Karpas-422 (cell line): Measurements from ENCODE around the gene PUM1. TPM values are rescaled to one million over a fixed set of nuclear protein-coding genes. Genes with fewer than 3 reads are reported as not detected.

Source experiments
- DNase-seq: peaks from one replicate; pipeline ENCODE4 v3.0.0-alpha.2; 2015
- H2AFZ ChIP-seq: fragments of 200-600 bp; sonication (generic); 2 replicates; pipeline ENCODE4 v1.6.1; 2014; ENCODE audit warnings: antibody characterized with exemption, low read length, mixed read lengths
- H3K27ac ChIP-seq: fragments of 200-600 bp; sonication (generic); 2 replicates; pipeline ENCODE4 v1.5.1; 2014; ENCODE audit warnings: mild to moderate bottlenecking, low read length, moderate library complexity
- H3K27me3 ChIP-seq: fragments of 200-600 bp; sonication (generic); 2 replicates; pipeline ENCODE4 v1.6.1; 2014; ENCODE audit warnings: low read length, mixed read lengths
- H3K36me3 ChIP-seq: fragments of 200-600 bp; sonication (generic); 2 replicates; pipeline ENCODE4 v1.6.1; 2014; ENCODE audit warnings: low read length, mixed read lengths; ENCODE audit not compliant: insufficient read depth
- H3K4me1 ChIP-seq: fragments of 200-600 bp; sonication (generic); 2 replicates; pipeline ENCODE4 v1.6.1; 2014; ENCODE audit warnings: mild to moderate bottlenecking, low read length, mixed read lengths
- H3K4me2 ChIP-seq: fragments of 200-600 bp; sonication (generic); 2 replicates; pipeline ENCODE4 v1.6.1; 2014; ENCODE audit warnings: low read length, low read depth, mild to moderate bottlenecking; ENCODE audit not compliant: poor library complexity, severe bottlenecking
- H3K4me3 ChIP-seq: fragments of 200-600 bp; sonication (generic); 2 replicates; pipeline ENCODE4 v1.5.1; 2014; ENCODE audit warnings: mild to moderate bottlenecking, antibody characterized with exemption, low read length, mixed read lengths
- H3K79me2 ChIP-seq: fragments of 200-600 bp; sonication (generic); 2 replicates; pipeline ENCODE4 v1.6.1; 2014; ENCODE audit warnings: mild to moderate bottlenecking, low read length, mixed read lengths
- H3K9ac ChIP-seq: fragments of 200-600 bp; sonication (generic); 2 replicates; pipeline ENCODE4 v1.6.0; 2014; ENCODE audit warnings: low read length
- H3K9me2 ChIP-seq: fragments of 200-600 bp; sonication (generic), shearing (Covaris generic); replicated peaks from 2 replicates; pipeline ENCODE4 v1.6.0; 2014; ENCODE audit warnings: mild to moderate bottlenecking, low read length, moderate library complexity; ENCODE audit not compliant: insufficient read depth
- H3K9me3 ChIP-seq: fragments of 300-700, 200-600 bp; sonication (generic); 2 replicates; pipeline ENCODE4 v1.6.1; 2014; ENCODE audit warnings: low read length, mixed read lengths
- H4K20me1 ChIP-seq: fragments of 200-600 bp; sonication (generic); 2 replicates; pipeline ENCODE4 v1.6.1; 2014; ENCODE audit warnings: mild to moderate bottlenecking, antibody characterized with exemption, low read length, low read depth; ENCODE audit not compliant: insufficient read depth
- total RNA-seq: library from RNA; depleted of rRNA; stranded (reverse); fragments of >200 nt; shearing (Covaris generic); gene quantifications from 2 replicates; pipeline ENCODE4 v1.2.3, GENCODE V29; 2014; ENCODE audit warnings: low replicate concordance

PUM1 gene
- total RNA-seq, 1 experiment from 2014 or later, result 96.2 TPM

GRCh38 chr1:30969903-30970302 lies 95.6 kb downstream of the PUM1 start:
- Histone ChIP-seq H3K36me3 (peaks cover 57% of the 10 kb centered on the region; the same call in 1 of the 2 replicates), H3K4me3 (no peak overlapping the region), H3K4me2 (no peak overlapping the region), H4K20me1 (peaks cover 16% of the 10 kb centered on the region), H3K9me3 (no peaks in the 10 kb centered on the region), H3K27ac (no peak overlapping the region), H3K9me2 (no peaks in the 10 kb centered on the region), H3K4me1 (peaks cover 29% of the 10 kb centered on the region), H3K27me3 (no peaks in the 10 kb centered on the region), H3K9ac (no peak overlapping the region), H3K79me2 (peaks cover 89% of the 10 kb centered on the region), H2AFZ (no peak overlapping the region)
- no peak for DNase-seq

GRCh38 chr1:30968220-30968971 lies 97.1 kb downstream of the PUM1 start:
- Histone ChIP-seq H3K9ac (no peak overlapping the region), H3K9me3 (no peaks in the 10 kb centered on the region), H3K4me1 (peaks cover 29% of the 10 kb centered on the region), H4K20me1 (peaks cover 16% of the 10 kb centered on the region), H3K36me3 (peaks cover 61% of the 10 kb centered on the region), H3K79me2 (peaks cover 89% of the 10 kb centered on the region), H3K27me3 (no peaks in the 10 kb centered on the region), H3K9me2 (no peaks in the 10 kb centered on the region), H3K4me2 (no peak overlapping the region), H3K4me3 (no peak overlapping the region), H3K27ac (no peak overlapping the region), H2AFZ (no peak overlapping the region)
- no peak for DNase-seq

GRCh38 chr1:30966690-30967369 lies 98.7 kb downstream of the PUM1 start:
- H3K9ac ChIP-seq, result no peak overlapping the region
- H2AFZ ChIP-seq, result no peak overlapping the region
- H3K36me3 ChIP-seq, result peaks cover 67% of the 10 kb centered on the region
- H3K4me3 ChIP-seq, result no peak overlapping the region
- no peak for DNase-seq
- peaks cover 19% of the 10 kb centered on the region for H4K20me1 ChIP-seq
- H3K27me3 ChIP-seq, result no peaks in the 10 kb centered on the region
- H3K4me2 ChIP-seq, result no peak overlapping the region
- no peaks in the 10 kb centered on the region for H3K9me2 ChIP-seq
- peaks cover 93% of the 10 kb centered on the region for H3K79me2 ChIP-seq
- peaks cover 34% of the 10 kb centered on the region for H3K4me1 ChIP-seq
- H3K9me3 ChIP-seq, result no peaks in the 10 kb centered on the region
- H3K27ac ChIP-seq, result no peak overlapping the region

- H3K27me3 ChIP-seq, result no peaks in the 10 kb centered on the region
- peaks cover 92% of the 10 kb centered on the region for H3K79me2 ChIP-seq
- H3K4me1 ChIP-seq, result peaks cover 30% of the 10 kb centered on the region
- H3K4me2 ChIP-seq, result no peak overlapping the region
- peaks cover 71% of the 10 kb centered on the region for H3K36me3 ChIP-seq
- H4K20me1 ChIP-seq, result peaks cover 18% of the 10 kb centered on the region
- no peak overlapping the region for H3K27ac ChIP-seq
- H3K9me3 ChIP-seq, result no peaks in the 10 kb centered on the region
- no peak for DNase-seq
- H3K4me3 ChIP-seq, result no peak overlapping the region
- no peaks in the 10 kb centered on the region for H3K9me2 ChIP-seq
- no peak overlapping the region for H2AFZ ChIP-seq
- H3K9ac ChIP-seq, result no peak overlapping the region
Measured at GRCh38 chr1:30965924-30966599, 99.5 kb downstream of the PUM1 start.

- no peak overlapping the region for H3K27ac ChIP-seq
- H3K4me1 ChIP-seq, result peaks cover 18% of the 10 kb centered on the region
- peaks cover 59% of the 10 kb centered on the region for H3K36me3 ChIP-seq
- H4K20me1 ChIP-seq, result peaks cover 13% of the 10 kb centered on the region
- no peak overlapping the region for H2AFZ ChIP-seq
- H3K4me3 ChIP-seq, result no peak overlapping the region
- no peaks in the 10 kb centered on the region for H3K27me3 ChIP-seq
- no peak overlapping the region for H3K4me2 ChIP-seq
- no peaks in the 10 kb centered on the region for H3K9me3 ChIP-seq
- no peak for DNase-seq
- H3K9me2 ChIP-seq, result no peaks in the 10 kb centered on the region
- H3K79me2 ChIP-seq, result peaks cover 91% of the 10 kb centered on the region
- no peak overlapping the region for H3K9ac ChIP-seq
Measured at GRCh38 chr1:30964706-30965105, 100.8 kb downstream of the PUM1 start.

GRCh38 chr1:30962609-30963508 lies 102.7 kb downstream of the PUM1 start:
- H3K79me2 ChIP-seq, result peaks cover 92% of the 10 kb centered on the region
- no peak overlapping the region for H3K27ac ChIP-seq
- peaks cover 18% of the 10 kb centered on the region for H3K4me1 ChIP-seq
- no peak overlapping the region for H3K4me2 ChIP-seq
- H3K4me3 ChIP-seq, result no peak overlapping the region
- H3K9me2 ChIP-seq, result no peaks in the 10 kb centered on the region
- no peak overlapping the region for H2AFZ ChIP-seq
- DNase-seq, result no peak
- no peaks in the 10 kb centered on the region for H3K27me3 ChIP-seq
- H3K9me3 ChIP-seq, result no peaks in the 10 kb centered on the region
- no peak overlapping the region for H3K9ac ChIP-seq
- peaks cover 63% of the 10 kb centered on the region for H3K36me3 ChIP-seq
- H4K20me1 ChIP-seq, result peaks cover 8% of the 10 kb centered on the region; the same call in 1 of the 2 replicates

GRCh38 chr1:30957560-30958222 lies 107.8 kb downstream of the PUM1 start:
- H3K4me1 ChIP-seq, result 0 out of 2 replicates have a peak, but pooled peaks cover under 1% of the 10 kb centered on the region
- no peaks in the 10 kb centered on the region; the same call in 1 of the 2 replicates for H4K20me1 ChIP-seq
- H3K9ac ChIP-seq, result no peak overlapping the region
- H3K36me3 ChIP-seq, result peaks cover 51% of the 10 kb centered on the region; the same call in 1 of the 2 replicates
- no peaks in the 10 kb centered on the region for H3K9me3 ChIP-seq
- no peaks in the 10 kb centered on the region for H3K9me2 ChIP-seq
- no peak for DNase-seq
- H3K79me2 ChIP-seq, result peaks cover 75% of the 10 kb centered on the region
- no peak overlapping the region for H2AFZ ChIP-seq
- no peaks in the 10 kb centered on the region for H3K27me3 ChIP-seq
- no peak overlapping the region for H3K4me3 ChIP-seq
- no peak overlapping the region for H3K27ac ChIP-seq
- no peak overlapping the region for H3K4me2 ChIP-seq
